ENCODE data around the gene WASHC1.
"Not testable (repeated sequence)": the region's sequence is repeated elsewhere in the genome, so short reads cannot be mapped to it uniquely, and the experiment has no call there.

WASHC1 gene, protein sequence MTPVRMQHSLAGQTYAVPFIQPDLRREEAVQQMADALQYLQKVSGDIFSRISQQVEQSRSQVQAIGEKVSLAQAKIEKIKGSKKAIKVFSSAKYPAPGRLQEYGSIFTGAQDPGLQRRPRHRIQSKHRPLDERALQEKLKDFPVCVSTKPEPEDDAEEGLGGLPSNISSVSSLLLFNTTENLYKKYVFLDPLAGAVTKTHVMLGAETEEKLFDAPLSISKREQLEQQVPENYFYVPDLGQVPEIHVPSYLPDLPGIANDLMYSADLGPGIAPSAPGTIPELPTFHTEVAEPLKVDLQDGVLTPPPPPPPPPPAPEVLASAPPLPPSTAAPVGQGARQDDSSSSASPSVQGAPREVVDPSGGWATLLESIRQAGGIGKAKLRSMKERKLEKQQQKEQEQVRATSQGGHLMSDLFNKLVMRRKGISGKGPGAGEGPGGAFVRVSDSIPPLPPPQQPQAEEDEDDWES

DNA sequence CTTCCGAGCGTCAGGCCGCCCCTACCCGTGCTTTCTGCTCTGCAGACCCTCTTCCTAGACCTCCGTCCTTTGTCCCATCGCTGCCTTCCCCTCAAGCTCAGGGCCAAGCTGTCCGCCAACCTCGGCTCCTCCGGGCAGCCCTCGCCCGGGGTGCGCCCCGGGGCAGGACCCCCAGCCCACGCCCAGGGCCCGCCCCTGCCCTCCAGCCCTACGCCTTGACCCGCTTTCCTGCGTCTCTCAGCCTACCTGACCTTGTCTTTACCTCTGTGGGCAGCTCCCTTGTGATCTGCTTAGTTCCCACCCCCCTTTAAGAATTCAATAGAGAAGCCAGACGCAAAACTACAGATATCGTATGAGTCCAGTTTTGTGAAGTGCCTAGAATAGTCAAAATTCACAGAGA, at the start of gene WASHC1:
Gene WASHC1 (minus strand): TSS at position 101 of the 400 bp plus-strand sequence. CDS start 4,457 bp downstream, outside the sequence.
- not testable (repeated sequence) for H3K27me3 ChIP-seq (ENCODE audit: control insufficient read depth, low read length); H3K9me3 ChIP-seq (ENCODE audit: control insufficient read depth, insufficient read depth, low read length); H4K20me1 ChIP-seq (ENCODE audit: control insufficient read depth, insufficient read depth, low read depth, low read length); H3K79me2 ChIP-seq (ENCODE audit: control insufficient read depth, low read length); H3K36me3 ChIP-seq (ENCODE audit: control insufficient read depth, low read length); H3F3A ChIP-seq (ENCODE audit: control insufficient read depth, insufficient read depth); H3K4me1 ChIP-seq (ENCODE audit: control insufficient read depth, low read length); H3K27ac ChIP-seq (ENCODE audit: low read depth, low read length); H3K4me2 ChIP-seq (ENCODE audit: low read length); H3K9me2 ChIP-seq (replicated peaks; ENCODE audit: control insufficient read depth, low read length)
- H3K4me3 ChIP-seq (ENCODE audit: low read length) = 0 out of 2 replicates have a peak within 1 kb of the TSS, but pooled peaks have one; percentile 41

DNA sequence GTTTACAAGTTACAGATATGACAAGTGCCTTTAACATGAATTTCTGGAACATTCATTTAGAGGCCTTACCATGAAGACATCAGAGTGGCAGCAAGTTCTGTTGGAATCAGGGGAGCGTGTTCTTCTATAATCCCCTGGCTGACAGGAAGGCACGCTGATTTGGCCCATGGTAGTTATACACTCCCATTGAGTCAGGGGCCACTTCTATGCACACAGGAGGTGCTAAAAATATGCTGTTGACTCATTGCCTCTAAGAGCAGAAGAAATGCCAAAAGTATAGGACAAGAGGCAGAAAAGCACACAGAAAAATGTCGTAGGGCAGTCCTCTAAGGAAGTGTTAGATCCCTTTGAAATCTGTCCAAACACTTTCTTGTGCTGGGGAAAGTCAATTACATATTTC, 49.1 kb upstream of the WASHC1 start:
- H3K4me2 ChIP-seq (ENCODE audit: low read length); H3K9me3 ChIP-seq (ENCODE audit: control insufficient read depth, insufficient read depth, low read length); H4K20me1 ChIP-seq (ENCODE audit: control insufficient read depth, insufficient read depth, low read depth, low read length); H3K36me3 ChIP-seq (ENCODE audit: control insufficient read depth, low read length); H3K27me3 ChIP-seq (ENCODE audit: control insufficient read depth, low read length); H3K4me3 ChIP-seq (ENCODE audit: low read length); H3K79me2 ChIP-seq (ENCODE audit: control insufficient read depth, low read length); H3K4me1 ChIP-seq (ENCODE audit: control insufficient read depth, low read length); H3F3A ChIP-seq (ENCODE audit: control insufficient read depth, insufficient read depth); H3K9me2 ChIP-seq (replicated peaks; ENCODE audit: control insufficient read depth, low read length); H3K27ac ChIP-seq (ENCODE audit: low read depth, low read length): not testable (repeated sequence)

DNA sequence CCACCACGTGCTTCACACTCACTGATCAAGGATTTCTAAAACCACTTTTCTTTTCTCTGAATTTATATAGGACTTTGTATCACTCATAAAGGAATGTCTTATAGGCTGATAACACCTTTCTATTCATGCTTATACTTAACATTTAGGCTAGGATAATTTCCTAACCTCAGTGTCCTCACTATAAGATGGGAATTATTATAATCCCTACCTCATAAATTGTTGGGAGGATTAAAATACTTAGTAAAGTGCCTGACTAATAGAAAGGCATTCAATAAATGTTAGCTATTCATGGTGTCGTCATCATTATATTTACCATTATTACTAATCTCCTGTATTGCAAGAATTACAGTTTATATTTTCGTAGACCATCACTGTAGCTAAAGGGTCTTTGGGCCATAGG, 47.1 kb upstream of the WASHC1 start:
- not testable (repeated sequence) for H3K4me1 ChIP-seq (ENCODE audit: control insufficient read depth, low read length); H3K27ac ChIP-seq (ENCODE audit: low read depth, low read length); H3K9me3 ChIP-seq (ENCODE audit: control insufficient read depth, insufficient read depth, low read length); H3K36me3 ChIP-seq (ENCODE audit: control insufficient read depth, low read length); H3K27me3 ChIP-seq (ENCODE audit: control insufficient read depth, low read length); H4K20me1 ChIP-seq (ENCODE audit: control insufficient read depth, insufficient read depth, low read depth, low read length); H3K4me2 ChIP-seq (ENCODE audit: low read length); H3K79me2 ChIP-seq (ENCODE audit: control insufficient read depth, low read length); H3K9me2 ChIP-seq (replicated peaks; ENCODE audit: control insufficient read depth, low read length); H3F3A ChIP-seq (ENCODE audit: control insufficient read depth, insufficient read depth); H3K4me3 ChIP-seq (ENCODE audit: low read length)

DNA sequence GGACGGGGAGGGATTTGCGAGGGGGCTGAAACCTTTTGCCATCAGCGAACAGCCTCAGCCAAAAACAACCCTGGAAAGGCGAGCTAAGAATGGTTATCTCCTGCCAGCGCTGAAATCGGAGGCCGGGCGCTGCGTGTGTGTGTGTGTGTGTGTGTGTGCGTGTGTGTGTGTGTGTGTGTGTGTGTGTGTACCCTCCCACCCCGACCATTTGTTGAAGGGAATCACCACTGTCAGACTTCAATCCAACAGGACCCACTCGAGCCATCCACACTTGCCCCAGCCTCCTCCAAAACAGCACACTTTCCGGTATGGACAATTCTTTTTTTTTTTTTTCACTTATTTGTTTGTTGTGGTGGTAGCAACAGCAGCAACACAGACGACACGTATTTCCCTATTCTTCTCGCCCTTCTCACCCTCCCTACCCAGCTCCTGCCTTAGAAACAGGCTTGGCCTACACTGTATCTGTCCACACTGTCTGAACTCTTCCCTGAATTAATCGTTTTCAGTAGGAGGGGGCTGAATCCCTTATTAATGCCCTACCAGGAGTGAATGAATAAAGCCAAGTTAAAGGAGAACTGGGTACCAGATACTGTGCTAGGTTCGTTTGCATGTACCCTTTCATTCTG, 44.8 kb upstream of the WASHC1 start:
- H3K4me2 ChIP-seq (ENCODE audit: low read length); H3K79me2 ChIP-seq (ENCODE audit: control insufficient read depth, low read length); H4K20me1 ChIP-seq (ENCODE audit: control insufficient read depth, insufficient read depth, low read depth, low read length); H3K27me3 ChIP-seq (ENCODE audit: control insufficient read depth, low read length); H3K9me2 ChIP-seq (replicated peaks; ENCODE audit: control insufficient read depth, low read length); H3K27ac ChIP-seq (ENCODE audit: low read depth, low read length); H3K4me1 ChIP-seq (ENCODE audit: control insufficient read depth, low read length); H3F3A ChIP-seq (ENCODE audit: control insufficient read depth, insufficient read depth); H3K36me3 ChIP-seq (ENCODE audit: control insufficient read depth, low read length); H3K4me3 ChIP-seq (ENCODE audit: low read length); H3K9me3 ChIP-seq (ENCODE audit: control insufficient read depth, insufficient read depth, low read length): not testable (repeated sequence)

DNA sequence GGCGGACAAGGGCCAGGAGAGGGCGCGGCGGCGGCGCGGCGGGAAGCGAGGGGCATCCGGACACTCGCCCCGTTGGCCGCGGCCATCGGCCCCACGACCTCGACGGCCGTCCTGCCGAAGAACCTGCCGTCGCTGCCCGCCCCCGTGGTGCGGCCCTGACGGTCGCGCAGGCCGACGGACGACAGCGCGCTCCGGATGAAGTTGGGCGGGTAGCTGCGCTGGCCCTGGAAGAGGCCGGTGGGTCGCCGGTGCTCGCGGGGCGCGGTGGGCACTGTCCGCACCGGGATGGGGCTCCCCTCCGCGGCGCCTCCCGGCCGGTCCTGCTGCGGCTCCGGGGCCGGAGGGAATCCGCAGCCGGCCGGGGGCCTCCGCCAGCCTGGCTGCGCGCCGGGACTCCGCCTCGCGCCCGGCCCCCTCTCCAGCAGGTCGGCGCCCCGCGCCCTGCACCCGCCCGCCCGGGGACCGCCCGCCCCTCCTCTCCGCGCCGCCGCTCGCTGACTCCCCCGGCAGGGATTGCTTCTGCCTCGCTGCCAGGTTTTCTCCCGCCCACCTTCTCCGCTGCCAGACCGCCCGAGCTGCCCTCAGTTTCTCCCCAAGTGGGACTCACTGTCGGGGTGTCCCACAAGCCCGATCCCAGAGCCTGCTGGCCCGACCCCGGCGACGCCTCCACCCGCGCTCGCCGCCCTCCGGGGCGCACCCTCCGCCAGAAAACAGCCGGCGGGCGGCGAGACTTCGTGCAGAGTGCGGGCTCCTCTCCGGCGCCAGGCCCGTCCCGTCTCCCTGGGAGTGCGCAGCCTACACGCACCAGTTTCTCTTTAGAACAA, 44.0 kb upstream of the WASHC1 start:
- not testable (repeated sequence) for H3K79me2 ChIP-seq (ENCODE audit: control insufficient read depth, low read length); H3K4me1 ChIP-seq (ENCODE audit: control insufficient read depth, low read length); H4K20me1 ChIP-seq (ENCODE audit: control insufficient read depth, insufficient read depth, low read depth, low read length); H3K27me3 ChIP-seq (ENCODE audit: control insufficient read depth, low read length); H3F3A ChIP-seq (ENCODE audit: control insufficient read depth, insufficient read depth); H3K27ac ChIP-seq (ENCODE audit: low read depth, low read length); H3K9me2 ChIP-seq (replicated peaks; ENCODE audit: control insufficient read depth, low read length); H3K9me3 ChIP-seq (ENCODE audit: control insufficient read depth, insufficient read depth, low read length); H3K4me3 ChIP-seq (ENCODE audit: low read length); H3K36me3 ChIP-seq (ENCODE audit: control insufficient read depth, low read length); H3K4me2 ChIP-seq (ENCODE audit: low read length)

DNA sequence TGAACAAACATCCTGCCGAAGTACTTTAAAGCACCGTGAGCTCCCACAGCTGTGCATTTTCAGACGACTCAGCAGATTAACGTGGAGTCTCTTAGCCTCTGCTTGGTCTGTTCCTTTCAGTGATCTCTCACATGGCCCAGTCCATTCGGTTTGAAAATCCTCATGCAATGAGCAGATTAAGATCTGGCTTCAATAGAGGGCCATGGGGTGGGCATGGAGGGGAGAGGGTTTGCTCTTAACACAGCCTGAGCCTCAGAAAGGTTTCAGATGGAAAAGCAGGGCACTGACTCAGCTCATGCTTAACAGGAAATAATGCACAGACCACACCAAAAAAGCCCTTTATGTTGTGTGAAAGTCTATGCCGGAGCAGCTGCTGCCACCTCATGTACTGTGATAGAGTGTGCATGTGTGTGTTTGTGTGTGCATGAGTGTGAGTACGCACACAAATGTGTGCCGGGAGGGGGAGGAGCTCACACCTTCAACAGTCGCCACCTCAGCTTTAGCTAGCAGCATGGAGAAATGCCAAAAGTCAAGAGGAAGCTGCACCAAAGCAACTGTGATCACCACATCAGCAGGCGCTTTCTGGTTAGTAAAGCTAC, 33.9 kb upstream of the WASHC1 start:
- not testable (repeated sequence) for H3K9me2 ChIP-seq (replicated peaks; ENCODE audit: control insufficient read depth, low read length); H3K4me2 ChIP-seq (ENCODE audit: low read length); H3K27me3 ChIP-seq (ENCODE audit: control insufficient read depth, low read length); H3K79me2 ChIP-seq (ENCODE audit: control insufficient read depth, low read length); H4K20me1 ChIP-seq (ENCODE audit: control insufficient read depth, insufficient read depth, low read depth, low read length); H3K4me1 ChIP-seq (ENCODE audit: control insufficient read depth, low read length); H3K9me3 ChIP-seq (ENCODE audit: control insufficient read depth, insufficient read depth, low read length); H3F3A ChIP-seq (ENCODE audit: control insufficient read depth, insufficient read depth); H3K27ac ChIP-seq (ENCODE audit: low read depth, low read length); H3K4me3 ChIP-seq (ENCODE audit: low read length); H3K36me3 ChIP-seq (ENCODE audit: control insufficient read depth, low read length)

DNA sequence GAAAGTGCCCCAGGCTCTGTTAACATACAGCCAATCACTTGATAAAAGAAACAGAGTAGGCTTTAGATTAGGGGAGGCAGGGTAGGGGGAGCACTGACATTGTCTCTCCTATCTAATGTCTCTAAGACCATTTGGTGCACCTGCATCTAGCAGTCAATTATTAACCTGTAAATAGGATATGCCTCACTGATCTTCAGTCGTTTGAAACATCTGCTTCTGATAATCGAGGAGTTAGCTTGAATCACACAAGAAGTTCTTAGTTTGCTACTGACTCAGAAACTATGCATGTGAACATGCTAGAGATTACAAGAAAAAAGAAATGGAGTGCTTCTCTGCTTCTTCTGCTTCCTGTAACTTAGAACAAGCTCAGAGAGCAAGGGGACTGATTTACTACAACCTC, 23.4 kb upstream of the WASHC1 start:
- not testable (repeated sequence) for H3K79me2 ChIP-seq (ENCODE audit: control insufficient read depth, low read length); H3K4me2 ChIP-seq (ENCODE audit: low read length); H3K27ac ChIP-seq (ENCODE audit: low read depth, low read length); H3K4me3 ChIP-seq (ENCODE audit: low read length); H3K4me1 ChIP-seq (ENCODE audit: control insufficient read depth, low read length); H3F3A ChIP-seq (ENCODE audit: control insufficient read depth, insufficient read depth); H3K9me3 ChIP-seq (ENCODE audit: control insufficient read depth, insufficient read depth, low read length); H3K27me3 ChIP-seq (ENCODE audit: control insufficient read depth, low read length); H3K36me3 ChIP-seq (ENCODE audit: control insufficient read depth, low read length); H3K9me2 ChIP-seq (replicated peaks; ENCODE audit: control insufficient read depth, low read length); H4K20me1 ChIP-seq (ENCODE audit: control insufficient read depth, insufficient read depth, low read depth, low read length)

All from DOHH2 (cell line).